NCI-H1092 (cell line): Measurements from ENCODE around the gene CFAP74.

Experiments
- DNase-seq: peaks from one replicate; lab custom pipeline; 2025; lab: John Stamatoyannopoulos, UW

Gene CFAP74

GRCh38 chr1:2018217-2019171 lies 14.9 kb upstream of the CFAP74 start:
- DNase-seq = no peak

DNA sequence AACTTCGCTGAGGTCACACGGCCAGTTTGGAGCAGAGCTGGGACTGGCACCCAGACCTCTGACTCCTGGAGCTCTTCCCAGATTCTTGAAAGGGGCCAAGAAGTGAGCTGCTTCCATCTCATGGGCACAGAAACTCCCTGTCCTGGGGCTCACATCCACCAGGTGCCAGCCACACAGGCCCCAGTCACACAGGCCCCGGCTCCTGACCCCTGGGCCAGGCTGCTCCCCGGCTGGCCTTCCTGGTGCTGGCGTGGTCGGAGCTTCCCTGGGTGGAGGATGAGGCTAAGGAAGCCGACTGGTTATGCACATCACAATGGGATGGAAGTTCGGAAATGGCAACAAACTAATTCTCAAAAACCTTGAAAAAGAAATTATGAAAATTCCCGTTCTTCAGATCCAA lies 12.5 kb upstream of the CFAP74 start:
- DNase-seq = no peak

DNA sequence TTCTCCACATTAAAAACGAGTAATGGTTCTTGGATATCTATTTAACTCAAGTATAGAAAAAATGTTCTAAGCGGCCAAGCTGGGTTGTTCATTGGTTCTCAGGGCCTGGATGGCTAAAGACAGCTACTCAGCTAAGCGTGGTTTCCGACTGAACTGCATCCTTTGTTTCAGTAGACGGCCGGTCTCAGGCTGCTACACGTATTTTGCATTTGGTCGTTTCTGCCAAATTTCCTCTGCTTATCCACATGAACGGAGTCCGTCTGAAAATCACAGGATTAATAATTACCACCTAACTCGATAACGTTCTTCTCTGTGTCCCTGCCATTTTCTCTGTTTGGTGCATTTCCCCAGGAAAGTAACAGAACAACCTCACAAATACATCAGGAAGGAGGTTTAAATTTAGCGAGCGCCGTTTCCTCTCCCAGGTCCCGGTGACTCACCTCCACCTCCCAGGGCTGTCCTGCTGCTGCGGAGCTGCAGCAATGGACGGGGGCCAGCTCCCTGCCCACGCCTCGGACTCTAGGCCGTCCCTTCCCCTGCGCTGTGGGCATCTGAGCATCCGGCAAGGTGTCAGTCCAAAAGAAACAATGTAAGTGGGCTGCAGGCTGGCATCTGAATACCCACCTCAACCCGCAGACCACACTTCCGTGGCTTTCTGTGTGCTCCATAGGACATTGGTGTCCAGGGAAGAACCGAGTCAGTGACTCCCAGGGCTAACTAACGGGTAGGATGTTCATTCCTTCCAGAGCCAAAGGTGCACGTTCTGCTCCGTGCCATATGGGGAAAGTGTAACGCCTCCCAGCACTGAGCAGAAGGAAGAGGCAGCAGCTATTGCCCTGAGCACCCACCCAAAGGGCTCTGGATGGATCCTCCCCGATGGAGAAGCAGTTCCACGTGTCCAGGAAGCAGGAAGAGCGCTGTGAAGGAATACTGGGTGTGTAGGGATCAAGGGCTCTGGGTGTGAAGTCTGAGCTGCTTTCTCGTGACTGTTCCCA lies 11.5 kb upstream of the CFAP74 start:
- no peak for DNase-seq

- DNase-seq = no peak
Observed at GRCh38 chr1:2014181-2014580, 10.6 kb upstream of the CFAP74 start.

DNA sequence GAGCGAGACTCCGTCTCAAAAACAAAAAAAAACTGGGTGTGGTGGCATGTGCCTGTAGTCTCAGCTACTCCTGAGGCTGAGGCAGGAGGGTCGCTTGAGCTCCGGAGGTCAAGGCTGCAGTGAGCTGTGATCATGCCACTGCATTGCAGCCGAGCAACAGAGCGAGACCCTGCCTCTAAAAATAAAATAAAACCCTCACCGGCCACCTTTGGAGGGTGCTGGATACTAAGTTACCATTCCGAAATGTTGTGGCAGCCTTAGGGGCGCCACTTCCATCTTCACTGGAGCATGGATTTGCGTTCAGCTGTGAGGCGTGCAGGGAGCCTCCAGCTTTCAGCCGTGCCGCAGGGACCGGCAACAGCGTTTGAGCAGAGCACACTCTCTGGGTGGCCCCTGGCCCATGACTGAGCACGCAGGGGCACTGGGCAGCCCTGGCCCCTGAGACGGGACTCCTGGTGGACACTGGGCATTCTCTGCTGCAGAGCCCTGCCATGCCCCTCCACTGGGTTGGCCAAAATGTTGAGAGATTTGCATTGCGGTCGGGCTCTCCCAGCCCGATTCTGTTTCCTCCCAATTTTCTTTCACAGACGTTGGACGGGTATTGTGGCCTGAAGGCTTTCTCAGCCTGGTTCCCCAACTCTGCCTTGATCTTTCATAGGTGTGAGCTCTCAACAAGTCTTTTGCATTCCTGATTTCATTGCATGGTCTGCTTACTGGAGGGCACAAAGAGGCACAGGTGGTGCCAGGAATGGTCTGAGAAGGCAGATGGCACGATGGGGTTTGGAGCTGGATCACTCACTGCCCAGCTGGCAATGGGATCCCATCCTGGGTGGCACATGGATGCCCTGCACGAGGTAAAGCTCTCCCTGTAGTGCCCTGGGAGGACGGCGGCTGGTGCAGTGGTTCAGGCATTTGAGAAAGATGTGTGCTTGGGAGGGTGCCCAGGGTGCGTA lies 5.8 kb upstream of the CFAP74 start:
- no peak for DNase-seq

GRCh38 chr1:2004856-2005255 lies 1.3 kb upstream of the CFAP74 start:
- no peak for DNase-seq

DNA sequence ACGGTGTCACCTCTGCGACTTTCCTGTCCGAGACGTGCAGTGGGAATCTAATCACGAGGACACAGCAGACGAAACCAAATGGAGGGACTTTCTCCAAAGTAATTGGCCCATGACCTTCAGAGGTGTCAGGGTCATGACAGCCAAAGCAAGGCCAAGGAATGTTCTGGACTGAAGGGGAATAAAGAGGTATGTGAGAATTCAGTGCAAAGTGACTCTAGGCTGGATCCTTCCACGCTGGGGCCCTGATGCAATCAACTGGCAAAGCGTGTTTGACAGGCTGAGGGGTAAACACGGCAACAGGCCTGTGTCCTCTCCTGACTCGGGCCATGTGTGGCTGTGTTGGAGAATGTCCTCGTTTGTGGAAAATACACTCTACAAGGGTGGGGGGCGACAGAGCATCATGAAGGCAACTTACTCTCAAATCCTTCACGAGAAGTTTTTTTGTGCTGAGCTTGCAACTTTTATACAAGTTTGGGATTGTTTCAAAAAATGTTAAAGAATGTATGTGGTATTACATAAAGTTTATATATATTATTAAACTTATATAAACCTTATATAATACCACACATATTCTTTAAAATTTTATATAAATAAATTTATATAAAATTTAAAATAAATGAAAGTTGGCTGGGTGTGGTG lies 1.7 kb downstream of the CFAP74 start:
- no peak for DNase-seq

- DNase-seq = no peak
Observed at GRCh38 chr1:2000850-2001249, 2.7 kb downstream of the CFAP74 start.

GRCh38 chr1:2000432-2000831 lies 3.2 kb downstream of the CFAP74 start:
- no peak for DNase-seq

- no peak for DNase-seq
Observed at GRCh38 chr1:1997576-1997975, 6.0 kb downstream of the CFAP74 start.

GRCh38 chr1:1996207-1996651 lies 7.4 kb downstream of the CFAP74 start:
- DNase-seq = no peak

GRCh38 chr1:1994536-1994935 lies 9.1 kb downstream of the CFAP74 start:
- no peak for DNase-seq

DNA sequence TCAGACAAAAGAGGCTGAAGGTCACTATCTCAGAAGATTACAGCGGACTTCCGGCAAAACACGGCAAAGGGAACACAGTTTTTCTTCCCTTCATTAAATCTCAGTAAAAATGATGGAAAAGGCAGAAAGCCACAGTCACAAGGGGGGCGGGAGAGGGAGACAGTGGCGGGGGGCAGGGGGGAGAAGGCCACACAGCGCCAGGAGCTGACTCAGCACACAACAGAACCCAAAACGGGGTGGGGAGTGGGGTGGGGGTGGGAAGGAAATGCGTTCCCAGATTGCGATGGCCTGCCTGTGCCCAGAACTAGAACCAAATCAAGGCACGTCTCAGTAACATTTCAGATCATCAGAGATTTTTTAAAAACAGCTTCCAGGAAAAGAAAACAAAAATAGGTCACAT lies 13.4 kb downstream of the CFAP74 start:
- DNase-seq = no peak

- no peak for DNase-seq
Observed at GRCh38 chr1:1989789-1990188, 13.8 kb downstream of the CFAP74 start.

DNA sequence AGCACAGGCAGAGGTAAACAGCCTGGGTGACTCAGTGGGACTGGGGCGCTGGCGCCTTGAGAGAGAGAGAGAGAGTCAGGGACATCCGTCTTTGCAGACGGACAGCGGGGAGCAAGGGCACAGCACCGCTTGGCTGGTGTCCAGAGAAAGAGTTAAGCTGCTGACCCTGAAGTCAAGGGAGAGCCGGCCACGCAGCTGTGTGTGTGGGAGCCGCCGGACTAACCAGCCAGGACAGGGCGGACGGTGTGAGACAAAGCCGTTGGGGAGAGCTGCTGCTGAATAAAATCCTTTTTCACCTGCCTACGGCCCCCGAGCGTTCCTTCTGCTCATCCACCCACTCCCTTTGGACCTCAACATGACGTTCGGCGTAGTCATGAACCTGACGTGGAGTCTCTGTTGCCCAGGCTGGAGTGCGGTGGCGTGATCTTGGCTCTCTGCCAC lies 14.5 kb downstream of the CFAP74 start:
- no peak for DNase-seq

GRCh38 chr1:1988061-1988945 lies 15.3 kb downstream of the CFAP74 start:
- DNase-seq = no peak

DNA sequence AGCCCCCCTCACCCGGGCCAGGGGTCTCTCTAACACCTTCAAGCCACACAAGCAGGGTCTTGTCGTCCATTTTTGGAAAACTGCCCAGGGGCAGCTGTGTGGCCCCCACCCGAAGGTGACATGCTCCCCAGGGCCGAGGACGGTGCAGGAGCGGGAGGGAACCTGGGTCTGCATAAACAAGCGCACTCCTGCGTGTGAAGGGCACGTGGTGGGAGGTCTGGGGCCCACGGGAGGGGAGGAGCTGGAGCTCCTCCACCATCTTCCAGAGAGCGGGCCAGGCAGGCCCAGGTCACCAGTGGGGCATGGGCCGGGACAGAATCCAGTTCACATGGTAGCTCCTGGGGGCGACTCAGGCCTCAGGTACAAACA lies 16.5 kb downstream of the CFAP74 start:
- no peak for DNase-seq

DNA sequence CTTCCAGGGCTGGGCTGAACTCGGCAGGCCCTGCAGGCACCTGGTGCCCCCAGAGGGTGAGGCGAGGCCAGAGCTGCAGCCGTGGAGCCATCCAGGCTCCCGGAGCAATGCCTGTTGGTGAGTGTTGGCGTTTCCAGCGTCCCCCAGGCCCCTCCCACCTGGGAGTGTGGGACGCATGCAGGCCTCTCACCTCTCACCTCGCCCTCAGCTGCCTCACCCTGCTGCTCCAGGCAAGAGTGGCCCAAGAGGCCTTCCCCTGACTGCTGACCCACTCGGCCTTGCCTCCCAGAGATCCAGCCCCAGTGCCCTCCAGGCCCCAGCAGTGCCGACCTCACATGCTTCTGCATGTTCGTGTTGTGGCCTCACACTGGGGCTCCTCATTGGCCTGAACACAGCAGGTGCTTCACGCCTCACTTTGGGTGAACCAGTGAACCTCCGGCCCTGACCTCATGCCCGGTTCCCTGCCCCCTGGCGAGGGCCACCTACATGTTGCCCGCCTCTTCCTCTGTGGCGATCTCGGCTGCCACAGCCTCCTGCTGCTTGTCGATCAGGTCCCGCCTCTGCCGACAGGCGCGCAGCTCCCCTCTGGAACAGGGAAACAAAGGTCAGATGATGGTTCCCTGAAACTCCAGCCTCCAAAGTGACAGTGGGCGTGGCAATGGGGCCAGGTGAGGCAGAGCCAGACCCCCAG lies 17.0 kb downstream of the CFAP74 start:
- DNase-seq = no peak

DNA sequence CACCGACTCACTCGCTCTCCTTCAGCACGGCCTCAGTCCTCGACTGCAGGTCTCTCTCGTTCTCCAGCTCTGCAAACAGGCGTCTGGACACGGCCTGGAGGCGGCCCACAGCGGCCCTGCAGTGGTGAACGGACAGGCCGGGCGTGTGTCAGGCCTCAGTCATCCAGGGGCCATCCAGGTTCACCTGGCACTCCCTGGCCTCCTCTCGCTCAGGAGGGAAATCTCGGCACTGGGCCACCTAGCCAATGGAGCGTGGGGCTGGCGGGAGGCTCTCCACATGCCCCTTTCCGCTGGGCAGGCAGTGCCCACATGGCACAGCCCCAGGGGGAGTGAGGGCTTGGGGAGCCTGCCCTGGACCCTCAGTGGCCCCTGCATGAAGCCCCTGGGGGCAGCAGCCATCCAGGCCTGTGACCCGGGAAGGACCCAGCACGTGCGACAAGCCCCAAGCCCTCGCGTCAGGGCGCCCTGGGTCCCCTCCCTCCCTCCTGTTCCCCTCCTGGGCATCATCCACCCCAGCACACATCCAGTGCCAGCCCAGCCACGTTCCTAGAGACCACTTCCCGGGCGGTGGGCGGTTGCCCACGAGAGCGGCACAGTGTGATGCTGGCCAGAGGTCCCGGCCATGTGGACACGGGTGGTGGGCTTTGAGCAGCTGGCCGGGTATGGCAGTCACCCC lies 18.1 kb downstream of the CFAP74 start:
- DNase-seq = no peak
